Uterus (tissue), 2 donors: Measurements from ENCODE around the gene ZNF335.

ENCODE experiments used
- POLR2A ChIP-seq, 2 donors: fragments of 450-650 bp; IDR thresholded peaks; one replicate each; pipeline ENCODE4 v1.6.1; 2016; ENCODE audit warnings: antibody characterized with exemption in 2 of 2, mild to moderate bottlenecking in 1 of 2, moderate library complexity in 1 of 2
- TF ChIP-seq, protein P1 (sequence below), 4 experiments: fragments of 200-600 bp in 2 of 4; fragments of 450-650 bp in 2 of 4; sonication (generic) in 2 of 4; IDR thresholded peaks; one replicate each; pipeline ENCODE4 v1.5.1; 2016 to 2019; ENCODE audit warnings: antibody characterized with exemption in 4 of 4, mild to moderate bottlenecking in 2 of 4, moderate library complexity in 1 of 4

DNA sequence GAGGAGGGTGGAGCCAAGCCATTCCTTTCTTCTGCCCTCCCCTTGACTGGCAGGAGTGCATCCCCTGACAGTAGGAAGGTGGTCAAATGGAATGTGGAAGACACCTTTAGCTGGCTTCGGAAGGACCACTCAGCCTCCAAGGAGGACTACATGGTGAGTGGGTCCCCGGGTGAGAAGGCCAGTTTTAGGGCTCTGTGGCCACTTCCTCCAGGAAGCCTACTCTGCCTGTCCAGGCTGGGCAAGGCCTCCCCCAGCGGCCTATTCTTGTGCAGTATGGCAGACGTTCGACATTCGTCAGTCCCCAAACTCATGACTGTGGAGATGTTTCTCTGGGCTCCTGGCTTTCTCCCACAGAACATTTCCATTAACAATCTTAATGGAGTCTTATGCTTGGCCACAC, 28.4 kb downstream of the ZNF335 start:
- TF ChIP-seq, protein P1, sequence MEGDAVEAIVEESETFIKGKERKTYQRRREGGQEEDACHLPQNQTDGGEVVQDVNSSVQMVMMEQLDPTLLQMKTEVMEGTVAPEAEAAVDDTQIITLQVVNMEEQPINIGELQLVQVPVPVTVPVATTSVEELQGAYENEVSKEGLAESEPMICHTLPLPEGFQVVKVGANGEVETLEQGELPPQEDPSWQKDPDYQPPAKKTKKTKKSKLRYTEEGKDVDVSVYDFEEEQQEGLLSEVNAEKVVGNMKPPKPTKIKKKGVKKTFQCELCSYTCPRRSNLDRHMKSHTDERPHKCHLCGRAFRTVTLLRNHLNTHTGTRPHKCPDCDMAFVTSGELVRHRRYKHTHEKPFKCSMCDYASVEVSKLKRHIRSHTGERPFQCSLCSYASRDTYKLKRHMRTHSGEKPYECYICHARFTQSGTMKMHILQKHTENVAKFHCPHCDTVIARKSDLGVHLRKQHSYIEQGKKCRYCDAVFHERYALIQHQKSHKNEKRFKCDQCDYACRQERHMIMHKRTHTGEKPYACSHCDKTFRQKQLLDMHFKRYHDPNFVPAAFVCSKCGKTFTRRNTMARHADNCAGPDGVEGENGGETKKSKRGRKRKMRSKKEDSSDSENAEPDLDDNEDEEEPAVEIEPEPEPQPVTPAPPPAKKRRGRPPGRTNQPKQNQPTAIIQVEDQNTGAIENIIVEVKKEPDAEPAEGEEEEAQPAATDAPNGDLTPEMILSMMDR (IDR thresholded peaks at IDR 0.05): no peak
- TF ChIP-seq POLR2A (IDR thresholded peaks at IDR 0.05): no peak
